ENCODE measurements around the gene THBS1.

Gene THBS1

GRCh38 chr15:39613861-39614260, 33.0 kb downstream of the THBS1 start:
- no peak for TF ChIP-seq CTCF (IDR thresholded peaks at IDR 0.05; ENCODE audit: low read length, missing control alignments)
- no peak for DNase-seq (ENCODE audit: low read depth)
- H3K4me3 ChIP-seq (replicated peaks; ENCODE audit: low read depth, low read length), result no peak overlapping the region

GRCh38 chr15:39616731-39617455, 36.0 kb downstream of the THBS1 start:
- H3K4me3 ChIP-seq (replicated peaks; ENCODE audit: low read depth, low read length), result no peak overlapping the region
- no peak for DNase-seq (ENCODE audit: low read depth)
- TF ChIP-seq CTCF (IDR thresholded peaks at IDR 0.05; ENCODE audit: low read length, missing control alignments), result no peak

GRCh38 chr15:39618063-39618823, 37.4 kb downstream of the THBS1 start:
- H3K4me3 ChIP-seq (replicated peaks; ENCODE audit: low read depth, low read length), result no peak overlapping the region
- no peak for DNase-seq (ENCODE audit: low read depth)
- TF ChIP-seq CTCF (IDR thresholded peaks at IDR 0.05; ENCODE audit: low read length, missing control alignments), result no peak

GRCh38 chr15:39621210-39621609, 40.3 kb downstream of the THBS1 start:
- no peak for TF ChIP-seq CTCF (IDR thresholded peaks at IDR 0.05; ENCODE audit: low read length, missing control alignments)
- H3K4me3 ChIP-seq (replicated peaks; ENCODE audit: low read depth, low read length), result no peak overlapping the region
- peak; percentile 45 for DNase-seq (ENCODE audit: low read depth)

GRCh38 chr15:39621976-39622375, 41.1 kb downstream of the THBS1 start:
- no peak for DNase-seq (ENCODE audit: low read depth)
- TF ChIP-seq CTCF (IDR thresholded peaks at IDR 0.05; ENCODE audit: low read length, missing control alignments), result no peak
- no peak overlapping the region for H3K4me3 ChIP-seq (replicated peaks; ENCODE audit: low read depth, low read length)

- no peak for TF ChIP-seq CTCF (IDR thresholded peaks at IDR 0.05; ENCODE audit: low read length, missing control alignments)
- no peak for DNase-seq (ENCODE audit: low read depth)
- no peak overlapping the region for H3K4me3 ChIP-seq (replicated peaks; ENCODE audit: low read depth, low read length)
These were observed 42.0 kb downstream of the THBS1 start for GRCh38 chr15:39622660-39623516.

Data from fibroblast of pulmonary artery (primary cell).